ENCODE results near the gene TECPR2.

TECPR2 gene

DNA sequence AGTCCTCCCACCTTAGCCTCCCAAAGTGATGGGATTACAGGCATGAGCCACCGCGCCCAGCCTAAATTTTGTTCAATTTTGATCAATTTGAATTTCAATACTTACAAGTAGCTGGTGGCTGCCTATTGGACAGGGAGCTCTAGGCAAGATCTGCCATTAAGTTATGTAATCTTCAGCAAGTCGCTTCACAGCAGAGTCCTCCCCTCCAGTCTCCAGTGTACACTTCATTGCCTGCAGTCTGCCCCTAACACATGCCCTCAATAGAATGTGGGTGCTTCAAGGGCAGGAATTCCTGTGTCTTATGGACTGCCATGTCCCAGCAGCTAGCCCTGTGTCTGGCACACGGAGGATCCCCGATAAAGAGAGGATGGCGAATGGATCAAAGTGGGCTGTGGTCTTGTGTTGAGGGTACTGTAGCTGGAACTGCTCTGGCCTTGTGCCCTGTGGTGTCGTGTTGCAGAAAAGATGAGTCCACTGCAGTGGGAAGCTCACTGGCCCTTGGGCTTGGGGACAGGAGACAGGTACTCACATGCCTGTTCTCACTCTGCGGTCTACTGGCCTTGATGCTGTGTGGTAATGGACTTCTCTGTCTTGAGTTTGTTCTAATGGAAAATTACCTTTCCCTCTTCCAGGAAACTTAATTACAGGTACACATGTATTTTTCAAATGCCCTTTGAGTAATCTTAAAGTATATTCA is 67.6 kb downstream of the TECPR2 start:
- no peak overlapping the region for H3K4me3 ChIP-seq (replicated peaks; ENCODE audit: insufficient read depth, low read length)
- H3K27me3 ChIP-seq (ENCODE audit: insufficient read depth, poor library complexity, severe bottlenecking), result no peaks in the 10 kb centered on the region
- no peak overlapping the region for H3K27ac ChIP-seq (replicated peaks)
- TF ChIP-seq, protein P1, sequence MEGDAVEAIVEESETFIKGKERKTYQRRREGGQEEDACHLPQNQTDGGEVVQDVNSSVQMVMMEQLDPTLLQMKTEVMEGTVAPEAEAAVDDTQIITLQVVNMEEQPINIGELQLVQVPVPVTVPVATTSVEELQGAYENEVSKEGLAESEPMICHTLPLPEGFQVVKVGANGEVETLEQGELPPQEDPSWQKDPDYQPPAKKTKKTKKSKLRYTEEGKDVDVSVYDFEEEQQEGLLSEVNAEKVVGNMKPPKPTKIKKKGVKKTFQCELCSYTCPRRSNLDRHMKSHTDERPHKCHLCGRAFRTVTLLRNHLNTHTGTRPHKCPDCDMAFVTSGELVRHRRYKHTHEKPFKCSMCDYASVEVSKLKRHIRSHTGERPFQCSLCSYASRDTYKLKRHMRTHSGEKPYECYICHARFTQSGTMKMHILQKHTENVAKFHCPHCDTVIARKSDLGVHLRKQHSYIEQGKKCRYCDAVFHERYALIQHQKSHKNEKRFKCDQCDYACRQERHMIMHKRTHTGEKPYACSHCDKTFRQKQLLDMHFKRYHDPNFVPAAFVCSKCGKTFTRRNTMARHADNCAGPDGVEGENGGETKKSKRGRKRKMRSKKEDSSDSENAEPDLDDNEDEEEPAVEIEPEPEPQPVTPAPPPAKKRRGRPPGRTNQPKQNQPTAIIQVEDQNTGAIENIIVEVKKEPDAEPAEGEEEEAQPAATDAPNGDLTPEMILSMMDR (IDR thresholded peaks at IDR 0.05; ENCODE audit: insufficient read depth, low read length), result no peak
- TF ChIP-seq GABPA (IDR thresholded peaks at IDR 0.05; ENCODE audit: low read depth), result no peak
- TF ChIP-seq, protein P2, sequence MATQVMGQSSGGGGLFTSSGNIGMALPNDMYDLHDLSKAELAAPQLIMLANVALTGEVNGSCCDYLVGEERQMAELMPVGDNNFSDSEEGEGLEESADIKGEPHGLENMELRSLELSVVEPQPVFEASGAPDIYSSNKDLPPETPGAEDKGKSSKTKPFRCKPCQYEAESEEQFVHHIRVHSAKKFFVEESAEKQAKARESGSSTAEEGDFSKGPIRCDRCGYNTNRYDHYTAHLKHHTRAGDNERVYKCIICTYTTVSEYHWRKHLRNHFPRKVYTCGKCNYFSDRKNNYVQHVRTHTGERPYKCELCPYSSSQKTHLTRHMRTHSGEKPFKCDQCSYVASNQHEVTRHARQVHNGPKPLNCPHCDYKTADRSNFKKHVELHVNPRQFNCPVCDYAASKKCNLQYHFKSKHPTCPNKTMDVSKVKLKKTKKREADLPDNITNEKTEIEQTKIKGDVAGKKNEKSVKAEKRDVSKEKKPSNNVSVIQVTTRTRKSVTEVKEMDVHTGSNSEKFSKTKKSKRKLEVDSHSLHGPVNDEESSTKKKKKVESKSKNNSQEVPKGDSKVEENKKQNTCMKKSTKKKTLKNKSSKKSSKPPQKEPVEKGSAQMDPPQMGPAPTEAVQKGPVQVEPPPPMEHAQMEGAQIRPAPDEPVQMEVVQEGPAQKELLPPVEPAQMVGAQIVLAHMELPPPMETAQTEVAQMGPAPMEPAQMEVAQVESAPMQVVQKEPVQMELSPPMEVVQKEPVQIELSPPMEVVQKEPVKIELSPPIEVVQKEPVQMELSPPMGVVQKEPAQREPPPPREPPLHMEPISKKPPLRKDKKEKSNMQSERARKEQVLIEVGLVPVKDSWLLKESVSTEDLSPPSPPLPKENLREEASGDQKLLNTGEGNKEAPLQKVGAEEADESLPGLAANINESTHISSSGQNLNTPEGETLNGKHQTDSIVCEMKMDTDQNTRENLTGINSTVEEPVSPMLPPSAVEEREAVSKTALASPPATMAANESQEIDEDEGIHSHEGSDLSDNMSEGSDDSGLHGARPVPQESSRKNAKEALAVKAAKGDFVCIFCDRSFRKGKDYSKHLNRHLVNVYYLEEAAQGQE (IDR thresholded peaks at IDR 0.05; ENCODE audit: insufficient replicate concordance, low read depth), result no peak
- TF ChIP-seq SPI1 (IDR thresholded peaks at IDR 0.05; ENCODE audit: borderline replicate concordance, low read depth), result no peak
- TF ChIP-seq POLR2AphosphoS5 (IDR thresholded peaks at IDR 0.05; ENCODE audit: low read depth), result no peak
- no peak for DNase-seq (ENCODE audit: low read depth in 1 of 2, low spot score in 1 of 2)

DNA sequence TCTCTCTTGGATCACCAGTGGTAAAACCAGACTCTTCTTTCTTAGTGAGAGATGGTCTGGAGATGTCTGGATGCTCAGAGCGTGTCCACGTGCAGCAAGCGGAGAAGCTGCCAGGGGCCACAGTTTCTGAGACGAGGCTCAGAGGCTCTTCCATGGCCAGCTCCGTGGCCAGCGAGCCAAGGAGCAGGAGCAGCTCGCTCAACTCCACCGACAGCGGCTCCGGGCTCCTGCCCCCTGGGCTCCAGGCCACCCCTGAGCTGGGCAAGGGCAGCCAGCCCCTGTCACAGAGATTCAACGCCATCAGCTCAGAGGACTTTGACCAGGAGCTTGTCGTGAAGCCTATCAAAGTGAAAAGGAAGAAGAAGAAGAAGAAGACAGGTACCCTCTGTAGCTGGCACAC is 69.0 kb downstream of the TECPR2 start:
- DNase-seq (ENCODE audit: low read depth in 1 of 2, low spot score in 1 of 2), result no peak
- Histone ChIP-seq H3K4me3 (replicated peaks; ENCODE audit: insufficient read depth, low read length) (no peak overlapping the region), H3K27ac (replicated peaks) (no peak overlapping the region), H3K27me3 (ENCODE audit: insufficient read depth, poor library complexity, severe bottlenecking) (no peaks in the 10 kb centered on the region)
- no peak for TF ChIP-seq GABPA (IDR thresholded peaks at IDR 0.05; ENCODE audit: low read depth)
- TF ChIP-seq, protein P1 (IDR thresholded peaks at IDR 0.05; ENCODE audit: insufficient read depth, low read length), result no peak
- TF ChIP-seq POLR2AphosphoS5 (IDR thresholded peaks at IDR 0.05; ENCODE audit: low read depth), result no peak
- TF ChIP-seq, protein P2 (IDR thresholded peaks at IDR 0.05; ENCODE audit: insufficient replicate concordance, low read depth), result no peak
- TF ChIP-seq SPI1 (IDR thresholded peaks at IDR 0.05; ENCODE audit: borderline replicate concordance, low read depth), result no peak

DNA sequence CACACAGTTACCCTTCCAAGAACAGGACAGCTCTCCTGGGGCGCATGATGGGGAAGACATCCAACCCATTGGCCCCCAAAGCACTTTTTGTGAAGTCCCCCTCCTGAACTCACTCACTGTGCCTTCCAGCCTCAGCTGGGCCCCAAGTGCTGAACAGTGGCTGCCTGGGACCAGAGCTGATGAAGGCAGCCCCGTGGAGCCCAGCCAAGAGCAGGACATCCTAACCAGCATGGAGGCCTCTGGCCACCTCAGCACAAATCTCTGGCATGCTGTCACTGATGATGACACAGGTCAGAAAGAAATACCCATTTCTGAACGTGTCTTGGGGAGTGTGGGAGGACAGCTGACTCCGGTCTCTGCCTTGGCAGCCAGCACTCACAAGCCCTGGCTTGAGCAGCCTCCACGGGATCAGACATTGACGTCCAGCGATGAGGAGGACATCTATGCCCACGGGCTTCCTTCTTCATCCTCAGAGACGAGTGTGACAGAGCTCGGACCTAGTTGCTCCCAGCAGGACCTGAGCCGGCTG is 72.0 kb downstream of the TECPR2 start:
- Histone ChIP-seq H3K27ac (replicated peaks) (no peak overlapping the region), H3K4me3 (replicated peaks; ENCODE audit: insufficient read depth, low read length) (no peak overlapping the region), H3K27me3 (ENCODE audit: insufficient read depth, poor library complexity, severe bottlenecking) (no peaks in the 10 kb centered on the region)
- TF ChIP-seq, protein P1 (IDR thresholded peaks at IDR 0.05; ENCODE audit: insufficient read depth, low read length), result no peak
- TF ChIP-seq, protein P2 (IDR thresholded peaks at IDR 0.05; ENCODE audit: insufficient replicate concordance, low read depth), result no peak
- TF ChIP-seq POLR2AphosphoS5 (IDR thresholded peaks at IDR 0.05; ENCODE audit: low read depth), result no peak
- TF ChIP-seq SPI1 (IDR thresholded peaks at IDR 0.05; ENCODE audit: borderline replicate concordance, low read depth), result no peak
- no peak for TF ChIP-seq GABPA (IDR thresholded peaks at IDR 0.05; ENCODE audit: low read depth)
- no peak for DNase-seq (ENCODE audit: low read depth in 1 of 2, low spot score in 1 of 2)
